ENCODE results near the gene AKIRIN1. TPM values are rescaled to one million over a fixed set of nuclear protein-coding genes. Genes with fewer than 3 reads are reported as not detected.
"Not testable (repeated sequence)": the region's sequence is repeated elsewhere in the genome, so short reads cannot be mapped to it uniquely, and the experiment has no call there.

AKIRIN1 gene
- total RNA-seq, 1 donor from 2014 or later = 29.6 TPM

DNA sequence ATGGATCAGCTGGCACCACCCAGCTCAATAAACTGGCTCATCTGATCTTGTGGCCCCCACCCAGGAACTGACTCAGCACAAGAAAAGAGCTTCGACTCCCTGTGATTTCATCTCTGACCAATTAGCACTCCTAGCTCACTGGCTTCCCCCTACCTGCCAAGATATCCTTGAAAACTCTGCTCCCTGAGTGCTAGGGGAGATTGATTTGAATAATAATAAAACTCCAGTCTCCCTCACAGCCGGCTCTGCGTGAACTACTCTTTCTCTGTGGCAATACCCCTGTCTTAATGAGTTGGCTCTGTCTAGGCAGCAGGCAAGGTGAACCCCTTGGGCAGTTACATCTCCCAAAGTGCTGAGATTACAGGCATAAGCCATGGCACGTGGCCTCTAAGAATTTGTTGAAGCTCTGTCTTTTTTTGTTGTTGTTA lies 37.6 kb upstream of the AKIRIN1 start:
- no peaks in the 10 kb centered on the region for H3K4me1 ChIP-seq
- TF ChIP-seq, protein P1, sequence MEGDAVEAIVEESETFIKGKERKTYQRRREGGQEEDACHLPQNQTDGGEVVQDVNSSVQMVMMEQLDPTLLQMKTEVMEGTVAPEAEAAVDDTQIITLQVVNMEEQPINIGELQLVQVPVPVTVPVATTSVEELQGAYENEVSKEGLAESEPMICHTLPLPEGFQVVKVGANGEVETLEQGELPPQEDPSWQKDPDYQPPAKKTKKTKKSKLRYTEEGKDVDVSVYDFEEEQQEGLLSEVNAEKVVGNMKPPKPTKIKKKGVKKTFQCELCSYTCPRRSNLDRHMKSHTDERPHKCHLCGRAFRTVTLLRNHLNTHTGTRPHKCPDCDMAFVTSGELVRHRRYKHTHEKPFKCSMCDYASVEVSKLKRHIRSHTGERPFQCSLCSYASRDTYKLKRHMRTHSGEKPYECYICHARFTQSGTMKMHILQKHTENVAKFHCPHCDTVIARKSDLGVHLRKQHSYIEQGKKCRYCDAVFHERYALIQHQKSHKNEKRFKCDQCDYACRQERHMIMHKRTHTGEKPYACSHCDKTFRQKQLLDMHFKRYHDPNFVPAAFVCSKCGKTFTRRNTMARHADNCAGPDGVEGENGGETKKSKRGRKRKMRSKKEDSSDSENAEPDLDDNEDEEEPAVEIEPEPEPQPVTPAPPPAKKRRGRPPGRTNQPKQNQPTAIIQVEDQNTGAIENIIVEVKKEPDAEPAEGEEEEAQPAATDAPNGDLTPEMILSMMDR (IDR thresholded peaks at IDR 0.05) = no peak
- intact Hi-C loops (cut with DNase I) = no loop called here
- no peaks in the 10 kb centered on the region for H3K9me3 ChIP-seq
- H3K27ac ChIP-seq = no peak overlapping the region
- H3K27me3 ChIP-seq = no peaks in the 10 kb centered on the region
- H3K4me3 ChIP-seq = no peak overlapping the region
- H3K36me3 ChIP-seq = no peaks in the 10 kb centered on the region
- DNase-seq (ENCODE audit: low spot score in 2 of 2) = no peak

DNA sequence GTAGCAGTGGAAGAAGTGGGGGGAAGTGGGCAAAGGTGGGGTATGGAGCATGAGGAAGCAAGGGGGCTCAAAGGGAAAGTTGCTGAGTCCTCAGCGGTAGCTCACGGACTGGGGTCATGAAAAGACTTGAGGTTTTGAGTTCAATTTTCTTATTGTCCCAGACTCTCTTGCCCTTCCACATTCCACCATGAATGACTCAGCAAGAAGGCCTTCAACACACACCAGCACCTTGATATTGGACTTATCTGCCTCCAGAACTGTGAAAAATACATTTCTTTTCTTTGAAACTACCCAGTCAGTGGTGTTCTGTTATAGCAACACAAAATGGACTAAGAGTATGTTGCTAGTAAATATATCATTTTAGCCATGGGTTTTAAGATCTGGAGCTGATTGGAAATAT lies 32.1 kb upstream of the AKIRIN1 start:
- DNase-seq (ENCODE audit: low spot score in 2 of 2) = no peak
- Histone ChIP-seq H3K27ac (no peak overlapping the region), H3K4me3 (no peak overlapping the region), H3K9me3 (no peaks in the 10 kb centered on the region), H3K36me3 (no peaks in the 10 kb centered on the region), H3K27me3 (no peaks in the 10 kb centered on the region), H3K4me1 (no peaks in the 10 kb centered on the region)
- intact Hi-C loops (cut with DNase I) = no loop called here
- TF ChIP-seq, protein P1 (IDR thresholded peaks at IDR 0.05) = no peak

DNA sequence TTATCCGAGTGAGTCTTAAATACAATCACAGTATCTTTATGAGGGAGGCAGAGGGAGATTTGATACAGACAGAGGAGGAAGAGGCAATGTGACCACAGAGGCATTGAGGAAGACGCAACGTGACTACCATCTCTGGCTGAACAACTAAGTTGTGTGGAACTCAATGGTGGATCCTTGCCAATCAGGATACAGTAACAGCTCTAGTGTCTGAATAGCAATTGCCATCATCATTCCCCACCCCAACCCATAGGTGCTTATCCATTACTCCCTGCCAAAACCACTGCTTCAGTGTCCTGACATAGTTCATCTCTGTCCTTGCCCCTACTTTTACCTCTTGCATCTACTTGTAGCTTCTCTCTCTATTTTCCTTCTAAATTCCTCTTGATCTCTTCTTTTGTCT lies 29.0 kb upstream of the AKIRIN1 start:
- DNase-seq (ENCODE audit: low spot score in 2 of 2) = no peak
- H3K9me3 ChIP-seq = no peaks in the 10 kb centered on the region
- no peaks in the 10 kb centered on the region for H3K36me3 ChIP-seq
- no peaks in the 10 kb centered on the region for H3K27me3 ChIP-seq
- no peak overlapping the region for H3K4me3 ChIP-seq
- intact Hi-C loops (cut with DNase I) = no loop called here
- TF ChIP-seq, protein P1 (IDR thresholded peaks at IDR 0.05) = no peak
- H3K27ac ChIP-seq = no peak overlapping the region
- no peaks in the 10 kb centered on the region for H3K4me1 ChIP-seq

DNA sequence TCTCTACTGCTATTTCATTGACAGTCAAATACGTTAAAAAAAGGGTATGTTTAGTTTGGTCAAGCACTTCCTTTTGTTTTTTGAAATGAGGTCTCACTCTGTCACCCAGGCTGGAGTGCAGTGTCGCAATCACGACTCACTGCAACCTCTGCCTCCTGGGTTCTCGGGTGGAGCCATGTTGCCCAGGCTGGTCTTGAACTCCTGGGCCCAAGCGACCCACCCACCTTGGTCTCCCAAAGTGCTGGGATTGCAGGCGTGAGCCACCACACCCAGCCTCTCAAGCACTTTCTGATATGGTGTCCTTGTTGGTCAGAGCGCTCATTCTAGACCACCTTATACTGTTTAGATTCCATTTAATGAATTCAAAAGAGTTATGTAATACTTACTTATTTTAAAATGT lies 28.5 kb upstream of the AKIRIN1 start:
- intact Hi-C loops (cut with DNase I) = no loop called here
- Histone ChIP-seq H3K27ac (no peak overlapping the region), H3K36me3 (no peaks in the 10 kb centered on the region), H3K27me3 (no peaks in the 10 kb centered on the region), H3K4me1 (no peaks in the 10 kb centered on the region), H3K4me3 (no peak overlapping the region), H3K9me3 (no peaks in the 10 kb centered on the region)
- no peak for DNase-seq (ENCODE audit: low spot score in 2 of 2)
- TF ChIP-seq, protein P1 (IDR thresholded peaks at IDR 0.05) = no peak

DNA sequence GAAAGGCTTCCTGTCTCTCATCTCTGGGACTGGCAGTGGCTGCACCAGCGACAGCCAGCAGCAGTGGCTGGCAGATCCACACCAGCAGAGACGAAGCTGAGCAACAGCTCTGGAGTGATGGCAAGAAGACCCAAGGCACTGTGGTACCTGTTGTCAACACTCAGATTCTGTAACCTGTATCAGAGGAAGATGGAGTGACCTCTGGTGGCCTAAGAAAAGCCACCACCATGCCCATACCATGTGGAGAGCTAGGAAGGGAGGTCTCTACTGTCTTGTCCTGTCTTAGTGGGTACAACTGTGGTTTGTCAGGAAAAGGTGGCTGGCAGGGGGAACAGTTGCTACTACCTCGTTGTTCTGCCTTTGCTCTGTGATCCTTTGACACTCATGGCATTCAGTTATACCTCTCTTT lies 26.9 kb upstream of the AKIRIN1 start:
- Histone ChIP-seq H3K27me3 (no peaks in the 10 kb centered on the region), H3K9me3 (no peaks in the 10 kb centered on the region), H3K4me1 (no peaks in the 10 kb centered on the region), H3K27ac (no peak overlapping the region), H3K4me3 (no peak overlapping the region), H3K36me3 (no peaks in the 10 kb centered on the region)
- TF ChIP-seq, protein P1 (IDR thresholded peaks at IDR 0.05) = no peak
- intact Hi-C loops (cut with DNase I) = no loop called here
- DNase-seq (ENCODE audit: low spot score in 2 of 2) = no peak

DNA sequence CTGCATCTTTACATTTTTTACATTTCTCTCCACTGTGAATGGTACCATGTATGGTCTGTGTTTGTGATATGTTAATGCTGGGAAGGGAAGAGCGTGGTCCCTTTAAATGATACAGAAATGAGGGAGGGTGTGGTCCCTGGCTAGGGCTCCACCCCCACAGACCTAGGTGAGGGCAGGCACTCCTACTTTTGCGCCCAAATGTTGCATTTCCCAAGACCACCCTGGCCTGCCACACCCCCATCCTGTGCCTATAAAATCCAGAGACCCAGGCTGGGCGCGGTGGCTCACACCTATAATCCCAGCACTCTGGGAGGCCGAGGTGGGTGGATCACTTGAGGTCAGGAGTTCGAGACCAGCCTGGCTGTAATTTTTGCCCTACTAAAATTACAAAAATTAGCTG lies 17.9 kb upstream of the AKIRIN1 start:
- intact Hi-C loops (cut with DNase I); H3K27ac ChIP-seq; H3K4me1 ChIP-seq; H3K9me3 ChIP-seq; H3K36me3 ChIP-seq; H3K27me3 ChIP-seq; DNase-seq (ENCODE audit: low spot score in 2 of 2); H3K4me3 ChIP-seq: not testable (repeated sequence)
